CD4-positive, alpha-beta T cell (primary cell): ENCODE measurements around the gene PCDHGB7. TPM values are rescaled to one million over a fixed set of nuclear protein-coding genes. Genes with fewer than 3 reads are reported as not detected.
"Not testable (repeated sequence)": the region's sequence is repeated elsewhere in the genome, so short reads cannot be mapped to it uniquely, and the experiment has no call there.

Experiments
- ATAC-seq: fragments of 200-7000 bp; cut with Tn5 transposase; one replicate; pipeline ENCODE4 v1.10.0; 2022; ENCODE audit warnings: mild to moderate bottlenecking; ENCODE audit not compliant: poor library complexity
- CTCF ChIA-PET: fragments of 350-600 bp; sonication (Branson Sonifier 250); formaldehyde crosslinking; loops from one replicate; lab custom pipeline; 2021; ENCODE audit warnings: antibody characterized with exemption, inconsistent platforms; lab: Charles Lee
- POLR2A ChIA-PET: fragments of 350-600 bp; sonication (Branson Sonifier 250); formaldehyde crosslinking; loops from one replicate; lab custom pipeline; 2021; ENCODE audit warnings: antibody characterized with exemption, inconsistent platforms; lab: Charles Lee
- DNase-seq, 14 experiments: peaks; one replicate each; pipeline ENCODE4 v3.0.0-alpha.2; 2013 to 2020; ENCODE audit warnings: mixed read lengths in 2 of 14
- H3K27ac ChIP-seq, 2 donors: one replicate each; pipeline versions ENCODE4 v1.5.1 to v1.7.0; 2013; ENCODE audit warnings: low read length in 2 of 2, low read depth in 1 of 2, mild to moderate bottlenecking in 1 of 2
- H3K27me3 ChIP-seq, 2 experiments: 1 replicate in 1 of 2; 2 replicates in 1 of 2; pipeline versions ENCODE4 v1.6.1 to v1.7.0; 2013; ENCODE audit warnings: low read length in 2 of 2, control low read depth in 1 of 2, mild to moderate bottlenecking in 1 of 2, moderate library complexity in 1 of 2; ENCODE audit not compliant: insufficient read depth in 2 of 2, control insufficient read depth in 1 of 2
- H3K36me3 ChIP-seq: one replicate; pipeline ENCODE4 v1.6.1; 2013; ENCODE audit warnings: low read length, control low read depth; ENCODE audit not compliant: insufficient read depth
- H3K4me1 ChIP-seq: one replicate; pipeline ENCODE4 v1.6.1; 2013; ENCODE audit warnings: low read length, control low read depth; ENCODE audit not compliant: insufficient read depth
- H3K4me3 ChIP-seq: one replicate; pipeline ENCODE4 v1.5.1; 2013; ENCODE audit warnings: mild to moderate bottlenecking, low read length, moderate library complexity
- H3K9me3 ChIP-seq, 2 experiments: 1 replicate in 1 of 2; 2 replicates in 1 of 2; pipeline versions ENCODE4 v1.6.1 to v1.7.0; 2013; ENCODE audit warnings: low read length in 2 of 2, mild to moderate bottlenecking in 2 of 2, control low read depth in 1 of 2, moderate library complexity in 1 of 2; ENCODE audit not compliant: control insufficient read depth in 1 of 2, insufficient read depth in 1 of 2
- H3K27ac Mint-ChIP-seq: one replicate; pipeline ENCODE4 v1.8.0; 2020; ENCODE audit warnings: mixed read lengths
- H3K27me3 Mint-ChIP-seq: one replicate; pipeline ENCODE4 v1.8.0; 2021; ENCODE audit warnings: mixed read lengths
- H3K36me3 Mint-ChIP-seq: one replicate; pipeline ENCODE4 v1.8.0; 2021; ENCODE audit warnings: low read depth, mixed read lengths
- H3K4me1 Mint-ChIP-seq: one replicate; pipeline ENCODE4 v1.8.0; 2021; ENCODE audit warnings: low read depth, mixed read lengths
- H3K4me3 Mint-ChIP-seq: one replicate; pipeline ENCODE4 v1.8.0; 2020; ENCODE audit warnings: mild to moderate bottlenecking, mixed read lengths
- H3K9me3 Mint-ChIP-seq: one replicate; pipeline ENCODE4 v1.8.0; 2020; ENCODE audit warnings: mixed read lengths
- CTCF ChIP-seq: fragments of 200-600 bp; IDR thresholded peaks from one replicate; pipeline ENCODE4 v1.8.0; 2022; ENCODE audit warnings: antibody characterized with exemption, mild to moderate bottlenecking
- intact Hi-C, 2 experiments: fragments of 100-400 bp; cut with DNase I in 1 of 2; cut with micrococcal nuclease in 1 of 2; formaldehyde crosslinking; loops; one replicate each; pipeline versions ENCODE4 v1.15.1 to v1.9.0; 2023 to 2025; cut with DNase I, micrococcal nuclease
- polyA plus RNA-seq, 2 donors: library from polyadenylated mRNA; unstranded; fragments of 120-200 nt; gene quantifications; one replicate each; pipeline ENCODE4 v1.2.1, GENCODE V29; 2013
- total RNA-seq, 174 experiments: library from RNA in 2 of 174; stranded (reverse) in 2 of 174; gene quantifications; one replicate each; pipeline ENCODE4 v1.2.3 and lab custom pipeline; 2021 to 2026

The PCDHGB7 gene
- total RNA-seq, result not detected
- polyA plus RNA-seq (2013, experiment 1 of 2), result 0.05 TPM
- 0.18 TPM for polyA plus RNA-seq (2013, experiment 2 of 2)
- total RNA-seq (lab: John Stamatoyannopoulos, UW), result 0 to 1.1 (median 0.10) reads per million in 172 experiments

GRCh38 chr5:141417494-141418172 lies at the start of gene PCDHGB7:
Gene PCDHGB7, plus strand, starts transcription at chr5:141417677. Its CDS starts 183 bp downstream, at chr5:141417860.
- peak in 6 of 14 experiments; percentile 17 to 67 (median 48) for DNase-seq
- H3K9me3 ChIP-seq, result peaks cover 52 to 65% of the 10 kb centered on the region in 2 experiments
- intact Hi-C loops, result loop anchor here in 1 of 2 experiments (5.0 to 10.0 kb wide), 3 partner anchors 35 to 93 kb away; partner anchors contain the start of genes PCDHGA5, PCDHGA7 and TAF7
- TF ChIP-seq CTCF, result peak; percentile 12
- H3K36me3 ChIP-seq, POLR2A ChIA-PET, H3K27ac ChIP-seq: not testable (repeated sequence)
- peaks cover 69 to 95% of the 10 kb centered on the region in 2 experiments for H3K27me3 ChIP-seq
- peak within 1 kb of the TSS; percentile 21 for H3K4me3 ChIP-seq
- H3K9me3 Mint-ChIP-seq, result peaks cover 26% of the 10 kb centered on the region
- peaks cover 27% of the 10 kb centered on the region for H3K4me1 Mint-ChIP-seq
- H3K27ac Mint-ChIP-seq, result peak within 1 kb of the TSS; percentile 41
- H3K27me3 Mint-ChIP-seq, result peaks cover 91% of the 10 kb centered on the region
- peak within 1 kb of the TSS; percentile 48 for H3K4me3 Mint-ChIP-seq
- ATAC-seq, result peak; percentile 44
- H3K36me3 Mint-ChIP-seq, result peaks cover 64% of the 10 kb centered on the region
- CTCF ChIA-PET, result interaction anchor here (0.8 to 1.9 kb wide), 4 partner anchors 10 to 140 kb away, joined by 3 to 5 read pairs (median 4); partner anchors contain the start of gene PCDHGB6
- H3K4me1 ChIP-seq, result peaks cover 22% of the 10 kb centered on the region

- Mint-ChIP-seq H3K27me3 (peaks cover 91% of the 10 kb centered on the region), H3K36me3 (peaks cover 34% of the 10 kb centered on the region), H3K4me3 (peak within 1 kb of the TSS; percentile 80), H3K27ac (no peak within 1 kb of the TSS), H3K9me3 (peaks cover 21% of the 10 kb centered on the region), H3K4me1 (peaks cover 11% of the 10 kb centered on the region)
- Histone ChIP-seq H3K27me3 (peaks cover 71 to 76% of the 10 kb centered on the region in 2 experiments), H3K4me1 (peaks cover 8% of the 10 kb centered on the region), H3K36me3 (no peaks in the 10 kb centered on the region), H3K4me3 (peak within 1 kb of the TSS; percentile 36), H3K27ac (no peak within 1 kb of the TSS), H3K9me3 (peaks cover 51 to 57% of the 10 kb centered on the region in 2 experiments)
- TF ChIP-seq CTCF, result no peak
- POLR2A ChIA-PET, result interaction anchor here (1.6 kb wide), 1 partner anchor 50 kb away, joined by 9 read pairs; the partner anchor contains the start of gene TAF7
- CTCF ChIA-PET, result interaction anchor here (0.5 to 2.7 kb wide), 13 partner anchors 10 to 312 kb away, joined by 3 to 13 read pairs (median 4); partner anchors contain the start of genes PCDHGA12, PCDHGB1, PCDHGB2 and PCDHGB5
- DNase-seq (peak in 9 of 14 experiments; percentile 4 to 61 (median 28)), ATAC-seq (peak; percentile 83)
- intact Hi-C loops, result loop anchor here (10.0 kb wide), 2 partner anchors 45 to 145 kb away; partner anchors contain the start of genes PCDHB14 (in 1 of the 2), PCDHGA10 (in 1 of the 2) and PCDHGB7 (in 1 of the 2)
Observed at GRCh38 chr5:141369994-141370848, 47.3 kb upstream of the PCDHGB7 start, which contains the start of gene PCDHGB3. Gene PCDHGB3, plus strand, starts transcription at chr5:141370242. Its CDS starts 153 bp downstream, at chr5:141370395.
